ENCODE data around the gene TRIO.

DNA sequence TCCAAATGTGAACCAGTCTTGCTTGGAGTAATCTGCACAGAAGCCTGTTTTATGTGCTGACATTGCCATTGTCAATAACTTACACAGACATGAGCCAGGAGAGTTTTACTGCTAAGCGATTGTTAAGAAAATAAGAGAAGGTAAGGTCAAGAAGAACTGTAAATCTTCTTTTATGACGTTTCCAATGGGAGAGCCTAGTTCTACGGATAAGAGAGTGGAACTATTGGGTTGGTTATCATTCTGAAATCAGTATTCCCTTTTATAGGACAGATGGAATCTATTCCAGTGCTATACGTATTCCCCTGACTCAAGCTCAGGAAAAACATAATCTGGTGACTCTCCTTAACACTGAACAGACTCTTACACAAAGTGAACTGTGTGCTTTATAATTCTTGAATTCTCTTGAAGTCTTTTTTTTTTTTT lies 300.5 kb downstream of the TRIO start:
- no peak for TF ChIP-seq CTCF (IDR thresholded peaks at IDR 0.05; ENCODE audit: borderline replicate concordance, extremely low read depth, low read length, poor library complexity, severe bottlenecking)
- no peak for TF ChIP-seq EZH2 (IDR thresholded peaks at IDR 0.05; ENCODE audit: borderline replicate concordance, low read depth, low read length, severe bottlenecking)
